Measurements from ENCODE around the gene SLC4A8. TPM values are rescaled to one million over a fixed set of nuclear protein-coding genes. Genes with fewer than 3 reads are reported as not detected.

The SLC4A8 gene
- total RNA-seq, 3 donors from 2014 or later (not counting 1 experiment from before 2014, with no cell fraction given) = 9.8 to 19.2 (median 13.6) TPM

DNA sequence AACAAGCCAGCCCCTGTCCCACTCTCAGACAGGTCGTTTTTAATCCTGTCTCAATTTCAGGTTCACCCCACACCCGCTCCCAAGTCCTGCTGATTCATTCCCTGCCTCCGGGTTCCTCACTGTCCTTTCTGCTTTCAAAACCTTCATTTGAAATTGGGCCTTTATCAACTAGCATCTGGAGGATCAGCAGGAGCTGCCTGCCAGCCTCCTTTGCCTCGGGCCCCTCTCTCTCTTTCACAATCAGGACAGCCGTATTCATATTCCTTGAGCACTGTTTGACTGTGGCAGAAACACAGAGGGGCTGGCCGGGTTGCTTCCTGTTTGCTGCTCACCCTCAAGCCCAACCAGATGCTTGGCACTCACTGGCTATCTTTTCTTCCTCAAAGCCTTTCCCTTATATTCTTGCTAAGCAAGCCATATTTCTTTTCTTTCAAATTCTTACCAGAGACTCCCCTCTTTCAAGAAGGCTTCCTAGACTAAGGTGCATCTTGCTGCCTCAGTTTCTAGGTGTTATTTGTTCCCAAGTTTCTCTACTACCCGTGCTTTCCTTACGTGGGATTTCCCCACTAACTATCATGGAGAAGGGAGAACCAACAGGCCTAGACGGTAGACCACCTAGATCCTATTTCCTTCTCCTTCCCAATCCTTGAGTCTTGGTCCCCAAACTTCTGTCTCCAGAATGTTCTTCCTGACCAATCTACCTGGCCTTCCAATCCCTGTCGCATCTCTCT lies 36.4 kb upstream of the SLC4A8 start:
- no peak for TF ChIP-seq CTCF (IDR thresholded peaks at IDR 0.05)
- H3K27me3 ChIP-seq (ENCODE audit: control insufficient read depth, insufficient read depth, low read length) = no peaks in the 10 kb centered on the region
- H3K27ac Mint-ChIP-seq = peak overlapping the region; percentile 89 to 94
- H3K4me3 ChIP-seq (ENCODE audit: low read length) = no peak overlapping the region
- intact Hi-C loops (cut with micrococcal nuclease) = no loop called here
- no peak overlapping the region for H3K4me3 Mint-ChIP-seq
- peaks cover 46% of the 10 kb centered on the region for H3K4me1 ChIP-seq (ENCODE audit: control insufficient read depth, insufficient read depth, low read length)
- no peaks in the 10 kb centered on the region for H3K36me3 Mint-ChIP-seq
- peaks cover 7% of the 10 kb centered on the region for H3K36me3 ChIP-seq (ENCODE audit: control insufficient read depth, insufficient read depth, low read length)
- H3K9me3 Mint-ChIP-seq = no peaks in the 10 kb centered on the region
- peaks cover 68 to 83% of the 10 kb centered on the region in 2 donors for H3K4me1 Mint-ChIP-seq
- WGBS (ENCODE audit: insufficient coverage) = 57% methylated on average over 10 of the region's 10 CpGs
- H3K27ac ChIP-seq (ENCODE audit: low read length) = no peak overlapping the region
- no peaks in the 10 kb centered on the region for H3K9me3 ChIP-seq (ENCODE audit: control insufficient read depth, insufficient read depth, low read length)
- no peak for ATAC-seq
- H3K27me3 Mint-ChIP-seq (ENCODE audit: low read depth in 2 of 2) = no peaks in the 10 kb centered on the region
- DNase-seq = no peak

DNA sequence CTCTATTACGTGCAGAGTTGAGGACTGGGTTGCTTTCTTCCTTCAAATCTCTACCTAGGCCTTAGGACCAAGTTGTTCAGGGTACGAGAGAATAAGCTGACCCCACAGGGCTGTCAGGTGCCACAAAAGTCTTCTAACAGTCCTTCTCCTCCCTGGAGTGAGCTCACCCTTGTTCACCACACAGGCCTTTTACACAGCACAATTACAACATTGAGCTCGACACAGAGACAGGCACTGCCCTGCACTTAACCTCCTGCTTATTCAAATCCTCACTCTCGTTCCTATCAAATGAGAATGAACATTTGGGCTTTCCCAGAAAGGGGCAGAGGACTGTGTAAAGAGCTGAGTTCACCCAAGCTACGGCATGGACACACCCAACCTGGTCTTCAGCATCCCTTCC lies 35.8 kb upstream of the SLC4A8 start:
- H3K27me3 ChIP-seq (ENCODE audit: control insufficient read depth, insufficient read depth, low read length) = no peaks in the 10 kb centered on the region
- Mint-ChIP-seq H3K9me3 (no peaks in the 10 kb centered on the region), H3K36me3 (no peaks in the 10 kb centered on the region), H3K27me3 (ENCODE audit: low read depth in 2 of 2) (no peaks in the 10 kb centered on the region), H3K4me1 (peaks cover 70 to 83% of the 10 kb centered on the region in 2 donors), H3K4me3 (no peak overlapping the region), H3K27ac (peak overlapping the region; percentile 89 to 94)
- peaks cover 52% of the 10 kb centered on the region for H3K4me1 ChIP-seq (ENCODE audit: control insufficient read depth, insufficient read depth, low read length)
- ATAC-seq = no peak
- no peak overlapping the region for H3K27ac ChIP-seq (ENCODE audit: low read length)
- TF ChIP-seq CTCF (IDR thresholded peaks at IDR 0.05) = no peak
- no peak overlapping the region for H3K4me3 ChIP-seq (ENCODE audit: low read length)
- H3K36me3 ChIP-seq (ENCODE audit: control insufficient read depth, insufficient read depth, low read length) = peaks cover 2% of the 10 kb centered on the region
- WGBS (ENCODE audit: insufficient coverage) = 97% methylated on average over 5 of the region's 5 CpGs
- intact Hi-C loops (cut with micrococcal nuclease) = no loop called here
- H3K9me3 ChIP-seq (ENCODE audit: control insufficient read depth, insufficient read depth, low read length) = no peaks in the 10 kb centered on the region
- DNase-seq = no peak

GRCh38 chr12:51389302-51389999 lies 35.2 kb upstream of the SLC4A8 start:
- Mint-ChIP-seq H3K27me3 (ENCODE audit: low read depth in 2 of 2) (no peaks in the 10 kb centered on the region), H3K4me1 (peaks cover 76 to 86% of the 10 kb centered on the region in 2 donors), H3K27ac (peak overlapping the region; percentile 89 to 94), H3K4me3 (peak overlapping the region; percentile 31), H3K36me3 (no peaks in the 10 kb centered on the region), H3K9me3 (no peaks in the 10 kb centered on the region)
- Histone ChIP-seq H3K9me3 (ENCODE audit: control insufficient read depth, insufficient read depth, low read length) (no peaks in the 10 kb centered on the region), H3K27me3 (ENCODE audit: control insufficient read depth, insufficient read depth, low read length) (no peaks in the 10 kb centered on the region), H3K36me3 (ENCODE audit: control insufficient read depth, insufficient read depth, low read length) (no peaks in the 10 kb centered on the region), H3K27ac (ENCODE audit: low read length) (no peak overlapping the region), H3K4me1 (ENCODE audit: control insufficient read depth, insufficient read depth, low read length) (peaks cover 58% of the 10 kb centered on the region), H3K4me3 (ENCODE audit: low read length) (no peak overlapping the region)
- WGBS (ENCODE audit: insufficient coverage) = 42% methylated on average over 2 of the region's 2 CpGs
- ATAC-seq (no peak), DNase-seq (peak in 1 of 2 donors; percentile 64)
- no peak for TF ChIP-seq CTCF (IDR thresholded peaks at IDR 0.05)
- intact Hi-C loops (cut with micrococcal nuclease) = no loop called here

Measured in natural killer cell (primary cell).